ENCODE results near the gene CPT1C.

- TF ChIP-seq CHD1 (IDR thresholded peaks at IDR 0.05; ENCODE audit: low read depth, low read length): no peak
- TF ChIP-seq CTCF (conservative IDR thresholded peaks at IDR 0.05; ENCODE audit: low read depth, low read length): no peak
- no peak for TF ChIP-seq POLR2A (IDR thresholded peaks at IDR 0.05; ENCODE audit: low read depth, low read length)
- no peak for TF ChIP-seq RFX5 (IDR thresholded peaks at IDR 0.05; ENCODE audit: low read depth, low read length)
- no peak for TF ChIP-seq MXI1 (IDR thresholded peaks at IDR 0.05; ENCODE audit: borderline replicate concordance, low read depth, low read length)
- TF ChIP-seq RCOR1 (IDR thresholded peaks at IDR 0.05; ENCODE audit: insufficient replicate concordance, low read length): no peak
- TF ChIP-seq FOS (IDR thresholded peaks at IDR 0.05; ENCODE audit: low read depth, low read length): no peak
- TF ChIP-seq SMC3 (IDR thresholded peaks at IDR 0.05; ENCODE audit: low read depth, low read length): no peak
- TF ChIP-seq BHLHE40 (IDR thresholded peaks at IDR 0.05; ENCODE audit: low read depth, low read length): no peak
- TF ChIP-seq ELK1 (IDR thresholded peaks at IDR 0.05; ENCODE audit: borderline replicate concordance, low read depth, low read length): no peak
Measured at GRCh38 chr19:49761249-49761624, 70.3 kb downstream of the CPT1C start.
